ENCODE results near the gene SH3GL1.
A peak's percentile ranks its signal among the peaks of the same experiment; 100 is the strongest.

GRCh38 chr19:4444765-4445741 is 44.7 kb upstream of the SH3GL1 start:
- TF ChIP-seq POLR2AphosphoS5 (IDR thresholded peaks at IDR 0.05; ENCODE audit: low read depth) = peak; percentile 44
- TF ChIP-seq, protein P1, sequence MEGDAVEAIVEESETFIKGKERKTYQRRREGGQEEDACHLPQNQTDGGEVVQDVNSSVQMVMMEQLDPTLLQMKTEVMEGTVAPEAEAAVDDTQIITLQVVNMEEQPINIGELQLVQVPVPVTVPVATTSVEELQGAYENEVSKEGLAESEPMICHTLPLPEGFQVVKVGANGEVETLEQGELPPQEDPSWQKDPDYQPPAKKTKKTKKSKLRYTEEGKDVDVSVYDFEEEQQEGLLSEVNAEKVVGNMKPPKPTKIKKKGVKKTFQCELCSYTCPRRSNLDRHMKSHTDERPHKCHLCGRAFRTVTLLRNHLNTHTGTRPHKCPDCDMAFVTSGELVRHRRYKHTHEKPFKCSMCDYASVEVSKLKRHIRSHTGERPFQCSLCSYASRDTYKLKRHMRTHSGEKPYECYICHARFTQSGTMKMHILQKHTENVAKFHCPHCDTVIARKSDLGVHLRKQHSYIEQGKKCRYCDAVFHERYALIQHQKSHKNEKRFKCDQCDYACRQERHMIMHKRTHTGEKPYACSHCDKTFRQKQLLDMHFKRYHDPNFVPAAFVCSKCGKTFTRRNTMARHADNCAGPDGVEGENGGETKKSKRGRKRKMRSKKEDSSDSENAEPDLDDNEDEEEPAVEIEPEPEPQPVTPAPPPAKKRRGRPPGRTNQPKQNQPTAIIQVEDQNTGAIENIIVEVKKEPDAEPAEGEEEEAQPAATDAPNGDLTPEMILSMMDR (conservative IDR thresholded peaks at IDR 0.05; ENCODE audit: low read depth in 2 of 2) = no peak
- TF ChIP-seq EZH2 (IDR thresholded peaks at IDR 0.05; ENCODE audit: low read depth, unreplicated experiment) = no peak
- TF ChIP-seq EZH2phosphoT487 (IDR thresholded peaks at IDR 0.05; ENCODE audit: unreplicated experiment) = no peak
- TF ChIP-seq ZNF114 (CRISPR knock-in tag; IDR thresholded peaks at IDR 0.05) = no peak
- no peak for TF ChIP-seq REST (IDR thresholded peaks at IDR 0.05; ENCODE audit: unreplicated experiment)
- TF ChIP-seq NANOG (IDR thresholded peaks at IDR 0.05; ENCODE audit: borderline replicate concordance) = no peak
- no peak for TF ChIP-seq CREB1 (CRISPR knock-in tag; IDR thresholded peaks at IDR 0.05; ENCODE audit: low read depth)
- TF ChIP-seq JUNB (IDR thresholded peaks at IDR 0.05; ENCODE audit: unreplicated experiment) = no peak
- no peak for TF ChIP-seq STAT1 (IDR thresholded peaks at IDR 0.05; ENCODE audit: unreplicated experiment)
